Tongue (tissue), 3 donors: ENCODE measurements around the gene KIAA0753. TPM values are rescaled to one million over a fixed set of nuclear protein-coding genes. Genes with fewer than 3 reads are reported as not detected.

Experiments used
- DNase-seq: peaks from one replicate; pipeline ENCODE4 v3.0.0-alpha.2; 2015
- small RNA-seq: library from RNA; depleted of rRNA; stranded (forward); fragments of <200 nt; gene quantifications from one replicate; pipeline ENCODE3, GENCODE V24; 2014; ENCODE audit warnings: low replicate concordance
- total RNA-seq: library from RNA; depleted of rRNA; stranded (reverse); fragments of >200 nt; gene quantifications from one replicate; pipeline ENCODE4 v1.2.3, GENCODE V29; 2014

The KIAA0753 gene
- total RNA-seq, 1 donor from 2014 or later = 16.8 TPM

GRCh38 chr17:6547336-6547735 lies 93.2 kb downstream of the KIAA0753 start:
- no peak for DNase-seq

- no peak for DNase-seq
Measured at GRCh38 chr17:6546069-6546718, 94.3 kb downstream of the KIAA0753 start.

GRCh38 chr17:6545291-6545690 lies 95.2 kb downstream of the KIAA0753 start:
- no peak for DNase-seq

- DNase-seq = no peak
Measured at GRCh38 chr17:6544011-6544370, 96.5 kb downstream of the KIAA0753 start.

- no peak for DNase-seq
Measured at GRCh38 chr17:6543079-6544010, 97.2 kb downstream of the KIAA0753 start.

- DNase-seq = no peak
Measured at GRCh38 chr17:6542577-6542976, 97.9 kb downstream of the KIAA0753 start.

GRCh38 chr17:6541886-6542285 lies 98.6 kb downstream of the KIAA0753 start:
- DNase-seq = no peak

GRCh38 chr17:6539871-6540270 lies 100.6 kb downstream of the KIAA0753 start:
- DNase-seq = no peak

GRCh38 chr17:6536566-6537065 lies 103.9 kb downstream of the KIAA0753 start:
- no peak for DNase-seq

- peak; percentile 69 for DNase-seq
Measured at GRCh38 chr17:6536053-6536452, 104.5 kb downstream of the KIAA0753 start.

GRCh38 chr17:6534846-6535514 lies 105.5 kb downstream of the KIAA0753 start:
- DNase-seq = no peak

- no peak for DNase-seq
Measured at GRCh38 chr17:6532441-6532885, 108.0 kb downstream of the KIAA0753 start.

GRCh38 chr17:6531575-6531974 lies 108.9 kb downstream of the KIAA0753 start:
- no peak for DNase-seq

- no peak for DNase-seq
Measured at GRCh38 chr17:6530324-6530920, 110.1 kb downstream of the KIAA0753 start.

GRCh38 chr17:6528557-6528956 lies 112.0 kb downstream of the KIAA0753 start:
- no peak for DNase-seq

Small RNAs within 50 kb of the gene (small RNA-seq; reads per million reads assigned to genes)
- gene MIR4520-1 = not detected
- not detected for gene RNA5SP435

Other genes starting within 250 kb of the KIAA0753 start
- 0.31 TPM for gene AIPL1, start 205.6 kb downstream of the KIAA0753 start, total RNA-seq
- 12.3 TPM for gene PIMREG, start 196.3 kb downstream of the KIAA0753 start, total RNA-seq
- 7.2 TPM for gene PITPNM3, start 84.2 kb downstream of the KIAA0753 start, total RNA-seq
- 36.6 TPM for gene TXNDC17, start 349 bp upstream of the KIAA0753 start, total RNA-seq
- 8.7 TPM for gene MED31, start 10.9 kb upstream of the KIAA0753 start, total RNA-seq
- 0.72 TPM for gene C17orf100, start 11.1 kb upstream of the KIAA0753 start, total RNA-seq
- not detected for gene SLC13A5, start 72.7 kb upstream of the KIAA0753 start, total RNA-seq
- gene XAF1, start 115.3 kb upstream of the KIAA0753 start, total RNA-seq = 19.7 TPM
- not detected for gene FBXO39, start 135.5 kb upstream of the KIAA0753 start, total RNA-seq
- gene TEKT1, start 191.0 kb upstream of the KIAA0753 start, total RNA-seq = not detected